Activated CD4-positive, alpha-beta T cell treated with anti-CD3 and anti-CD28 coated beads, Interleukin-2, amount 10 ng/mL, durations not matched to agents 7 days and 5 days (primary cell): ENCODE results near the gene ABHD17B. TPM values are rescaled to one million over a fixed set of nuclear protein-coding genes. Genes with fewer than 3 reads are reported as not detected.
A peak's percentile ranks its signal among the peaks of the same experiment; 100 is the strongest.

Experiments used
- CTCF ChIA-PET: fragments of 350-600 bp; sonication (Branson Sonifier 250); formaldehyde crosslinking; loops from one replicate; lab custom pipeline; 2021; ENCODE audit warnings: antibody characterized with exemption; lab: Charles Lee
- POLR2A ChIA-PET: fragments of 350-600 bp; sonication (Branson Sonifier 250); formaldehyde crosslinking; loops from one replicate; lab custom pipeline; 2021; ENCODE audit warnings: antibody characterized with exemption; lab: Charles Lee
- DNase-seq: peaks from one replicate; pipeline ENCODE4 v3.0.0-alpha.2; 2020
- H3K27ac Mint-ChIP-seq: one replicate; pipeline ENCODE4 v1.8.0; 2021; ENCODE audit warnings: mild to moderate bottlenecking, moderate library complexity, mixed read lengths
- H3K27me3 Mint-ChIP-seq: one replicate; pipeline ENCODE4 v1.8.0; 2021; ENCODE audit warnings: mixed read lengths
- H3K36me3 Mint-ChIP-seq: one replicate; pipeline ENCODE4 v1.8.0; 2021; ENCODE audit warnings: low read depth, mixed read lengths
- H3K4me1 Mint-ChIP-seq: one replicate; pipeline ENCODE4 v1.8.0; 2021; ENCODE audit warnings: mixed read lengths
- H3K4me3 Mint-ChIP-seq: one replicate; pipeline ENCODE4 v1.8.0; 2021; ENCODE audit warnings: mild to moderate bottlenecking, moderate library complexity, mixed read lengths
- H3K9me3 Mint-ChIP-seq: one replicate; pipeline ENCODE4 v1.8.0; 2021; ENCODE audit warnings: mixed read lengths
- total RNA-seq, 2 experiments: library from RNA; stranded (reverse); gene quantifications; one replicate each; pipeline ENCODE4 v1.2.3, GENCODE V29; 2021

The ABHD17B gene
- total RNA-seq, 2 experiments from 2014 or later: 21.5 to 21.6 TPM

GRCh38 chr9:71887362-71887761 is 23.6 kb downstream of the ABHD17B start:
- H3K36me3 Mint-ChIP-seq: peaks cover 36% of the 10 kb centered on the region
- DNase-seq: no peak
- peaks cover 18% of the 10 kb centered on the region for H3K9me3 Mint-ChIP-seq
- peaks cover 32% of the 10 kb centered on the region for H3K4me1 Mint-ChIP-seq
- no peak overlapping the region for H3K27ac Mint-ChIP-seq
- CTCF ChIA-PET: interaction anchor here (1.0 to 2.5 kb wide), 4 partner anchors 9 to 23 kb away, joined by 3 to 11 read pairs (median 3); no protein-coding TSS in a partner anchor
- H3K4me3 Mint-ChIP-seq: no peak overlapping the region
- no peaks in the 10 kb centered on the region for H3K27me3 Mint-ChIP-seq
- POLR2A ChIA-PET: no interaction called here

GRCh38 chr9:71886541-71886940 is 24.5 kb downstream of the ABHD17B start:
- Mint-ChIP-seq H3K36me3 (peaks cover 40% of the 10 kb centered on the region), H3K9me3 (peaks cover 18% of the 10 kb centered on the region), H3K27me3 (no peaks in the 10 kb centered on the region), H3K27ac (no peak overlapping the region), H3K4me1 (peaks cover 32% of the 10 kb centered on the region), H3K4me3 (no peak overlapping the region)
- CTCF ChIA-PET: interaction anchor here (0.6 to 2.5 kb wide), 2 partner anchors 11 to 21 kb away, joined by 3 to 11 read pairs; no protein-coding TSS in a partner anchor
- POLR2A ChIA-PET: no interaction called here
- DNase-seq: no peak

DNA sequence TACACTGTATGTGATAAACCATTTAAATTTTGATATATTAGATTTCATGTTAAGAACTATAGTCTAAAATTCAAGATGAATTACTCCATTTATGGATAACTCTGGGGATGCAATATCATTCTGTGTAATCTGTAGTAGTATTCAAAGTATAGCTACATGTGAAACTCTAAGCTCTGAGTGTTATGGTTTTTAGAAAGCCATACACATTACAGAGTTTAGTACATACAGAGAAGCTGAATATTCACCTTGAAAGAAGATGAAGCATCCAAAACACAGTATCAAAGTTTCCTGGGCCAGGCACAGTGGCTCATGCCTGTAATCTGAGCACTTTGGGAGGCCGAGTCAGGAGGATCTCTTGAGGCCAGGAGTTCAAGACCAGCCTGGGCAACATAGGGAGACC is 25.0 kb downstream of the ABHD17B start:
- DNase-seq: no peak
- peaks cover 45% of the 10 kb centered on the region for H3K36me3 Mint-ChIP-seq

GRCh38 chr9:71885467-71885866 is 25.5 kb downstream of the ABHD17B start:
- H3K27me3 Mint-ChIP-seq: no peaks in the 10 kb centered on the region
- H3K27ac Mint-ChIP-seq: peak overlapping the region; percentile 57
- peaks cover 28% of the 10 kb centered on the region for H3K4me1 Mint-ChIP-seq
- peaks cover 22% of the 10 kb centered on the region for H3K9me3 Mint-ChIP-seq
- ChIA-PET POLR2A (no interaction called here), CTCF (interaction anchor here (2.5 kb wide), 1 partner anchor 12 kb away, joined by 11 read pairs; no protein-coding TSS in a partner anchor)
- DNase-seq: no peak
- no peak overlapping the region for H3K4me3 Mint-ChIP-seq
- H3K36me3 Mint-ChIP-seq: peaks cover 48% of the 10 kb centered on the region

More for the DNA sequence above, 25.0 kb downstream of the ABHD17B start:
- H3K27me3 Mint-ChIP-seq: no peaks in the 10 kb centered on the region
- CTCF ChIA-PET: interaction anchor here (0.6 to 2.5 kb wide), 3 partner anchors 12 to 22 kb away, joined by 3 to 11 read pairs (median 3); no protein-coding TSS in a partner anchor
- H3K9me3 Mint-ChIP-seq: peaks cover 19% of the 10 kb centered on the region
- no peak overlapping the region for H3K4me3 Mint-ChIP-seq
- POLR2A ChIA-PET: no interaction called here
- H3K27ac Mint-ChIP-seq: no peak overlapping the region
- H3K4me1 Mint-ChIP-seq: peaks cover 29% of the 10 kb centered on the region

DNA sequence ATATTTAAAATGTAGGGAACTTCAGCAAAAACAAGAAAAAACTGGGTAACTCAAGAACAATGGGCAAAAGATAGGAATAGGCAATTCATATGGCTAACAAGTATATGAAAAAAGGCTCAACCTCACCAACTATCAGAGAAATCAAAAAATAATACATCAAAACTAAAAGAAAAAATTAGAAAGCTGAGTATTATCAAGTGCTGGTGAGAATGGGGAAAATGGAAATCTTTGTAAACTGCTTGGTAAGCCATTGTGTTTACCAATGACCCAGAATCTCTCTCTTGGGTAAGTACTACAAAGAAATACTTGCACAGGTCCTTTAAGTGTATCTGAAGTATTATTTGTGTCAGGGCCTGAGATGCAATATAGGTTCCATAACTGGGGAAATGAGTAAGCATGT is 27.0 kb downstream of the ABHD17B start:
- H3K36me3 Mint-ChIP-seq: peaks cover 52% of the 10 kb centered on the region
- H3K27ac Mint-ChIP-seq: no peak overlapping the region
- DNase-seq: no peak
- no peaks in the 10 kb centered on the region for H3K27me3 Mint-ChIP-seq
- H3K4me1 Mint-ChIP-seq: peaks cover 28% of the 10 kb centered on the region
- ChIA-PET POLR2A (no interaction called here), CTCF (no interaction called here)
- H3K4me3 Mint-ChIP-seq: no peak overlapping the region
- peaks cover 31% of the 10 kb centered on the region for H3K9me3 Mint-ChIP-seq

DNA sequence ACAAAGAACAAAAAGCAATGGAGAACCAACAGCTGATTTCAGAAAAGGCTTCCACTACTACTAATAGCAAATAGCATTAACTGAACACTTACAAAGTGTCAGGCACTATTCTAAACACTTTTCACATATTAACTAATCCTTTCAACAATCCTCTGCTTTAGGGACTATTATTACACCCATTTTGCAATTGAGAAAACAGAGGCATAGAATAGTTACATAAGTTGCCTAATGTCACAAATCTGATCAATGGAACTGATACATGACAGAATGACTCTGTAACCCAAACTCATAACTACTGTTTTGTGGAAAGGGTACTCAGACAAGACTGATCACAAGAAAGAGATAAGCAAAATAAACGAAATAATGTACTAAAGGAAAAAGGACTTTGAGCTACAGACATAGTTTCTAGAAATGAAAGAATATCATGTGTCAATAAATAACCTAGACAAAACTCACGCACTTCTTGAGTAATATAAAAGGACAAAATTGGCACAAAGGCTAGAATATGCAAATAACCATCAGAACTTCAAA is 31.3 kb downstream of the ABHD17B start:
- POLR2A ChIA-PET: no interaction called here
- DNase-seq: no peak
- CTCF ChIA-PET: interaction anchor here (1.5 to 1.8 kb wide), 2 partner anchors 13 to 17 kb away, joined by 3 to 5 read pairs; no protein-coding TSS in a partner anchor
- Mint-ChIP-seq H3K9me3 (peaks cover 42% of the 10 kb centered on the region), H3K27ac (no peak overlapping the region), H3K4me1 (peaks cover 5% of the 10 kb centered on the region), H3K4me3 (no peak overlapping the region), H3K36me3 (peaks cover 68% of the 10 kb centered on the region), H3K27me3 (no peaks in the 10 kb centered on the region)

GRCh38 chr9:71878327-71879274 is 32.4 kb downstream of the ABHD17B start:
- Mint-ChIP-seq H3K36me3 (peaks cover 63% of the 10 kb centered on the region), H3K27ac (no peak overlapping the region)

DNA sequence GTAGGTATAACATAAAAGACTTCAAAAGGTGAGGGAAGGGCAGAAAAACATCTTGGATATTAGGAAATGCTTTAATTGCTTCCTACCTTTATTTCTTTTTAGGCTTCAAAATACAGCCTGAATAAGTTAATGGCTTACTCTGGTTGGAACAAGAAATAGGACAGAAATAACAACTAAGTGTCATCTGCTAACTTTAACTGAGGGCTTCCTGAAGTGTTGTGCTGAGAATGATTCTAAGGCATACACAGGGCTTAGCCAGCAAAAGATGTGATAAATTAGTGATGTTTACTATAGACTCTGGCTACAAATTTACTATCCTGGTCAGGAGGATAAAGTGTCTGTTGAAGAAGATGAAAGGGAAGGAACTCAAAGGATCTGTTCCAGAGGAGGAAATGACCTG is 34.2 kb downstream of the ABHD17B start:
- CTCF ChIA-PET: no interaction called here
- peaks cover 55% of the 10 kb centered on the region for H3K36me3 Mint-ChIP-seq
- no peaks in the 10 kb centered on the region for H3K27me3 Mint-ChIP-seq
- no peak overlapping the region for H3K4me3 Mint-ChIP-seq
- H3K27ac Mint-ChIP-seq: no peak overlapping the region
- H3K9me3 Mint-ChIP-seq: peaks cover 29% of the 10 kb centered on the region
- no peak for DNase-seq
- peaks cover 7% of the 10 kb centered on the region for H3K4me1 Mint-ChIP-seq
- POLR2A ChIA-PET: no interaction called here

More at GRCh38 chr9:71878327-71879274, 32.4 kb downstream of the ABHD17B start:
- Mint-ChIP-seq H3K27me3 (no peaks in the 10 kb centered on the region), H3K4me1 (peaks cover 5% of the 10 kb centered on the region), H3K4me3 (no peak overlapping the region), H3K9me3 (peaks cover 33% of the 10 kb centered on the region)
- ChIA-PET POLR2A (interaction anchor here (0.6 kb wide), 1 partner anchor 36 kb away, joined by 11 read pairs; no protein-coding TSS in a partner anchor), CTCF (interaction anchor here (1.0 to 1.8 kb wide), 3 partner anchors 9 to 18 kb away, joined by 3 to 5 read pairs (median 3); no protein-coding TSS in a partner anchor)
- no peak for DNase-seq

GRCh38 chr9:71876106-71876505 is 34.9 kb downstream of the ABHD17B start:
- ChIA-PET CTCF (interaction anchor here (0.6 kb wide), 1 partner anchor 11 kb away, joined by 4 read pairs; no protein-coding TSS in a partner anchor), POLR2A (no interaction called here)
- H3K27me3 Mint-ChIP-seq: no peaks in the 10 kb centered on the region
- no peak for DNase-seq
- no peak overlapping the region for H3K27ac Mint-ChIP-seq
- H3K4me3 Mint-ChIP-seq: no peak overlapping the region
- H3K36me3 Mint-ChIP-seq: peaks cover 52% of the 10 kb centered on the region
- H3K4me1 Mint-ChIP-seq: peaks cover 7% of the 10 kb centered on the region
- H3K9me3 Mint-ChIP-seq: peaks cover 29% of the 10 kb centered on the region

DNA sequence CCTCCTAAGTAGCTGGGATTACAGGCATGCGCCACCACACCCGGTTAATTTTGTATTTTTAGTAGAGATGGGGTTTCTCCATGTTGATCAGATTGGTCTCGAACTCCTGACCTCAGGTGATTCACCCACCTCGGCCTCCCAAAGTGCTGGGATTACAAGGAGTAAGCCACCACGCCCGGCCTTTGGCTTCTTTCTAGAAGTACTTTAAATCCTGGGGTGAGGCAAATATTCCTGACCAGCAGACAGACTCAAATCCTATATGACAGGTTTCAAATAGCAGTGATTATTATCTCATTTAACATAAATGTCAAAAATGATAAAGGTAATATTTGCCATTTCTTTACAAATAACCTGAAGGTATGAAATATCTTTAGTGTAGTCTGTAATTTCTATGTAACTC is 35.6 kb downstream of the ABHD17B start:
- no peak for DNase-seq
- Mint-ChIP-seq H3K27ac (no peak overlapping the region), H3K27me3 (no peaks in the 10 kb centered on the region), H3K4me3 (no peak overlapping the region), H3K36me3 (peaks cover 55% of the 10 kb centered on the region), H3K9me3 (peaks cover 25% of the 10 kb centered on the region), H3K4me1 (peaks cover 7% of the 10 kb centered on the region)
- CTCF ChIA-PET: interaction anchor here (0.6 to 1.4 kb wide), 2 partner anchors 10 to 11 kb away, joined by 4 read pairs; no protein-coding TSS in a partner anchor
- POLR2A ChIA-PET: no interaction called here

DNA sequence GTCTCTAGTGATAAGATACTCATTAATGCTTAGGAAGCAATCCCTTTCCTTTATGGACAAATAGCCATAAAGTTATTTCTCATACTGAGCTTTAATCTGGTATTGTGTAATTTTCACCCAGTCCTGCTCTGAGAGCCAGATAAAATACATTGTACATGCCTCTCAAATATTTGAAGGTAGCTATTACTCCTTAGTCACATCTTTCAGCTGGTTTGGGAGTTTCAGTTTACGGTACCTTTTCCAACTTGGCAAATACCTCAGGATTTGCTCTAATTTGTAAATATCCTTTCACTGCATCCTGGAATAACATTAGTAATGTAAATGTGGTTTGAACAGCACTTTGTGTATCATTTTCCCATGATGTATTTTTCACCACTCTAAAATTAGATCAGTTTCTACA is 47.4 kb downstream of the ABHD17B start:
- CTCF ChIA-PET: interaction anchor here (0.5 to 0.9 kb wide), 2 partner anchors 18 to 65 kb away, joined by 3 to 4 read pairs; no protein-coding TSS in a partner anchor
- POLR2A ChIA-PET: no interaction called here
- Mint-ChIP-seq H3K4me3 (no peak overlapping the region), H3K9me3 (peaks cover 23% of the 10 kb centered on the region), H3K36me3 (peaks cover 66% of the 10 kb centered on the region), H3K27me3 (no peaks in the 10 kb centered on the region), H3K27ac (no peak overlapping the region), H3K4me1 (peaks cover 8% of the 10 kb centered on the region)
- no peak for DNase-seq

- Mint-ChIP-seq H3K4me1 (peaks cover 11% of the 10 kb centered on the region), H3K9me3 (peaks cover 25% of the 10 kb centered on the region), H3K27ac (no peak overlapping the region), H3K27me3 (no peaks in the 10 kb centered on the region), H3K4me3 (no peak overlapping the region), H3K36me3 (peaks cover 53% of the 10 kb centered on the region)
- DNase-seq: no peak
- ChIA-PET CTCF (interaction anchor here (0.5 kb wide), 1 partner anchor 21 kb away, joined by 3 read pairs; no protein-coding TSS in a partner anchor), POLR2A (no interaction called here)
Observed at GRCh38 chr9:71861618-71862017, 49.4 kb downstream of the ABHD17B start.
